ENCODE data around the gene GMFB. TPM values are rescaled to one million over a fixed set of nuclear protein-coding genes. Genes with fewer than 3 reads are reported as not detected.
A peak's percentile ranks its signal among the peaks of the same experiment; 100 is the strongest.

Gene GMFB
- total RNA-seq, 1 experiment from 2014 or later: 79.2 TPM

DNA sequence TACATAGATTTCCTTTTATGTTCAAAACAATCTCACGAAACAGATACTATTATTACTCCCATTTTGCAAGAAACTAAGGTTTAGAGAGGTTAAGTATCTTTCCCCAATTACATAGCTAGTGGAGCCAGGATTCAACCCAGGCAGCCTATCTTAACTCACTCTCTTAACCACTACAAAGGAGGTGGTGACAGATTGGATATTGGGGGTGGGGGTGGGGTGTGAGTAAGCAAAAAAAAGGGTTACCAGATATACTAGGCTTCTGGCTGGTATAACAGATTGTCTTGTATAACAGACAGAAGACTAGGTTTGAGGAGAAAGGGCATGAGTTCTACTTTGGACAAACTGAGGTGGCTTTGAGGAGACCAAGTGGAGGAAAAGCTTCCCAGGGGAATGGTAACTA, 2.1 kb downstream of the GMFB start:
- H3K79me1 ChIP-seq (ENCODE audit: insufficient read depth, low read depth, low read length, poor library complexity, severe bottlenecking): peaks cover 7% of the 10 kb centered on the region
- no peak overlapping the region for H2AFZ ChIP-seq (ENCODE audit: low read length)
- no peak overlapping the region for H3K9ac ChIP-seq (ENCODE audit: extremely low read depth, insufficient read length, low read length)
- no peaks in the 10 kb centered on the region for H3K27me3 ChIP-seq (ENCODE audit: insufficient read depth, low read length)
- H3K56ac ChIP-seq (ENCODE audit: insufficient read length, low read depth, low read length): no peak overlapping the region
- no peak overlapping the region for H2BK120ac ChIP-seq (ENCODE audit: low read depth, low read length, poor library complexity, severe bottlenecking)
- no peak overlapping the region for H2BK15ac ChIP-seq (ENCODE audit: low read depth, low read length)
- H3K4me2 ChIP-seq (ENCODE audit: insufficient read depth, insufficient read length, low read length): no peak overlapping the region
- no peaks in the 10 kb centered on the region; the same call in 1 of the 2 replicates for H3K4me1 ChIP-seq (ENCODE audit: insufficient read depth, low read length)
- no peak overlapping the region for H4K91ac ChIP-seq (ENCODE audit: insufficient read length, low read depth, low read length)
- H4K5ac ChIP-seq (ENCODE audit: insufficient read length, low read depth, low read length): no peak overlapping the region
- no peaks in the 10 kb centered on the region for H3K9me3 ChIP-seq (ENCODE audit: control insufficient read depth, low read depth, low read length)
- H2BK20ac ChIP-seq (ENCODE audit: low read depth, low read length, poor library complexity, severe bottlenecking): no peak overlapping the region
- no peak overlapping the region for H3K18ac ChIP-seq (ENCODE audit: insufficient read length, low read depth, low read length)
- H3K4ac ChIP-seq (ENCODE audit: low read depth, low read length): no peak overlapping the region
- Mint-ChIP-seq H3K4me3 (peak overlapping the region; percentile 31 to 54; a peak in 4 of 5 replicates), H3K9me3 (no peaks in the 10 kb centered on the region; a peak in 1 of 5 replicates), H3K4me1 (peaks cover 36 to 48% of the 10 kb centered on the region in 2 experiments), H3K36me3 (ENCODE audit: insufficient read depth in 1 of 3, low read depth in 3 of 3) (peaks cover 7 to 21% (median 19%) of the 10 kb centered on the region in 3 experiments; a peak in 6 of 7 replicates), H3K27ac (no peak overlapping the region), H3K27me3 (ENCODE audit: low read depth) (no peaks in the 10 kb centered on the region)
- no peak overlapping the region for H4K8ac ChIP-seq (replicated peaks; ENCODE audit: insufficient read length, low read depth, low read length)
- no peaks in the 10 kb centered on the region for H4K20me1 ChIP-seq (ENCODE audit: control insufficient read depth, insufficient read depth, insufficient read length)
- no peak overlapping the region for H3K23ac ChIP-seq (ENCODE audit: insufficient read length, low read depth, low read length)
- no peak overlapping the region for H2AK5ac ChIP-seq (ENCODE audit: insufficient read length, low read length)
- TF ChIP-seq, protein P1, sequence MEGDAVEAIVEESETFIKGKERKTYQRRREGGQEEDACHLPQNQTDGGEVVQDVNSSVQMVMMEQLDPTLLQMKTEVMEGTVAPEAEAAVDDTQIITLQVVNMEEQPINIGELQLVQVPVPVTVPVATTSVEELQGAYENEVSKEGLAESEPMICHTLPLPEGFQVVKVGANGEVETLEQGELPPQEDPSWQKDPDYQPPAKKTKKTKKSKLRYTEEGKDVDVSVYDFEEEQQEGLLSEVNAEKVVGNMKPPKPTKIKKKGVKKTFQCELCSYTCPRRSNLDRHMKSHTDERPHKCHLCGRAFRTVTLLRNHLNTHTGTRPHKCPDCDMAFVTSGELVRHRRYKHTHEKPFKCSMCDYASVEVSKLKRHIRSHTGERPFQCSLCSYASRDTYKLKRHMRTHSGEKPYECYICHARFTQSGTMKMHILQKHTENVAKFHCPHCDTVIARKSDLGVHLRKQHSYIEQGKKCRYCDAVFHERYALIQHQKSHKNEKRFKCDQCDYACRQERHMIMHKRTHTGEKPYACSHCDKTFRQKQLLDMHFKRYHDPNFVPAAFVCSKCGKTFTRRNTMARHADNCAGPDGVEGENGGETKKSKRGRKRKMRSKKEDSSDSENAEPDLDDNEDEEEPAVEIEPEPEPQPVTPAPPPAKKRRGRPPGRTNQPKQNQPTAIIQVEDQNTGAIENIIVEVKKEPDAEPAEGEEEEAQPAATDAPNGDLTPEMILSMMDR (conservative IDR thresholded peaks at IDR 0.05): no peak
- no peak overlapping the region for H3T11ph ChIP-seq (ENCODE audit: low read length)
- no peak for DNase-seq
- H2BK5ac ChIP-seq (ENCODE audit: insufficient read length, low read length): no peak overlapping the region
- peaks cover 12% of the 10 kb centered on the region for H3K23me2 ChIP-seq (ENCODE audit: insufficient read length, low read depth, low read length, poor library complexity, severe bottlenecking)
- peaks cover 24% of the 10 kb centered on the region for H3K79me2 ChIP-seq (ENCODE audit: insufficient read depth, low read length)
- no peak overlapping the region for H2BK12ac ChIP-seq (ENCODE audit: insufficient read length, low read depth, low read length)
- H3K14ac ChIP-seq (ENCODE audit: insufficient read depth, low read length): no peak overlapping the region
- WGBS (ENCODE audit: extremely low coverage, insufficient read length, low lambda C conversion rate): no CpG with 5 or more reads among the region's 1 CpG
- H3K27ac ChIP-seq (ENCODE audit: insufficient read length, low read depth, low read length): no peak overlapping the region
